Measurements from ENCODE around the gene CHST15. TPM values are rescaled to one million over a fixed set of nuclear protein-coding genes. Genes with fewer than 3 reads are reported as not detected.

Gene CHST15
- total RNA-seq (2022; extraction: Qiagen RNA extraction): 7.0 to 8.9 TPM (median 8.0 TPM) in 5 replicates

GRCh38 chr10:124092860-124093773 lies at the start of gene CHST15:
Gene CHST15, minus strand, starts transcription at chr10:124093598. Its CDS starts 47,386 bp downstream, at chr10:124046212.

Other genes with a start within 250 kb of the CHST15 start
- gene CPXM2, start 201.8 kb downstream of the CHST15 start, total RNA-seq (2022; extraction: Qiagen RNA extraction): not detected in 5 replicates

Measured in A549 treated with Hydrocortisone at 1 μM for 4 hours (cell line).